K562 (cell line): ENCODE measurements around the gene TRIP11. TPM values are rescaled to one million over a fixed set of nuclear protein-coding genes. Genes with fewer than 3 reads are reported as not detected.

Source experiments
- ATAC-seq: fragments of 200-7000 bp; cut with Tn5 transposase; 3 replicates; pipeline ENCODE4 v1.9.1; 2020; ENCODE audit warnings: moderate library complexity
- BruUV-seq: library from RNA; stranded (reverse); fragments of 400-500 nt; replicated peaks from 2 replicates; lab custom pipeline; 2021; lab: Mats Ljungman, UMichigan
- CTCF ChIA-PET: fragments of 300-600 bp; formaldehyde crosslinking; extraction: SDS; loops from one replicate; lab custom pipeline; 2021; ENCODE audit warnings: low intra/inter-chr PET ratio; lab: Yijun Ruan, JAX
- POLR2A ChIA-PET: fragments of 300-600, 350-650 bp; sonication (Branson Sonifier 250); formaldehyde crosslinking; extraction: SDS; loops from one replicate; lab custom pipeline; 2021; ENCODE audit warnings: antibody characterized with exemption, inconsistent platforms; lab: Yijun Ruan, JAX
- DNase-seq, 4 experiments: peaks; one replicate each; pipeline versions ENCODE4 v3.0.0 to v3.0.0-alpha.2; 2011 to 2018; ENCODE audit warnings: low spot score in 3 of 4, mixed read lengths in 3 of 4; ENCODE audit errors: extremely low read depth in 1 of 4
- FAIRE-seq: peaks from 2 replicates; lab custom pipeline; 2011; peaks lifted over from hg19 to GRCh38; lab: Jason Lieb, UNC
- H2AFZ ChIP-seq: 2 replicates; pipeline ENCODE4 v1.6.0; 2011; ENCODE audit warnings: low read depth, low read length, control low read depth, inconsistent platforms
- H3K27ac ChIP-seq: fragments of 200-600 bp; 3 replicates; pipeline ENCODE4 v1.8.0; 2011; ENCODE audit warnings: low read depth, mild to moderate bottlenecking, control low read depth, inconsistent platforms, low read length, moderate library complexity, mixed read lengths; ENCODE audit errors: extremely low read depth
- H3K27me3 ChIP-seq, 2 experiments: fragments of 300-600 bp in 1 of 2; 2 replicates in 1 of 2; 3 replicates in 1 of 2; pipeline versions ENCODE4 v1.6.0 to v1.8.0; 2011; ENCODE audit warnings: inconsistent platforms in 2 of 2, low read length in 2 of 2, mild to moderate bottlenecking in 1 of 2, mixed read lengths in 1 of 2, moderate library complexity in 1 of 2; ENCODE audit not compliant: control insufficient read depth in 2 of 2, insufficient read depth in 2 of 2
- H3K36me3 ChIP-seq: fragments of 300-600 bp; 3 replicates; pipeline ENCODE4 v1.8.0; 2011; ENCODE audit warnings: mild to moderate bottlenecking, low read length, inconsistent platforms; ENCODE audit not compliant: control insufficient read depth, insufficient read depth
- H3K4me1 ChIP-seq, 2 experiments: fragments of 200-600 bp in 1 of 2; replicated peaks in 1 of 2; 2 replicates in 1 of 2; 3 replicates in 1 of 2; pipeline versions ENCODE4 v1.5.1 to v1.8.0; 2011; ENCODE audit warnings: inconsistent platforms in 2 of 2, low read length in 2 of 2, mild to moderate bottlenecking in 1 of 2, mixed read lengths in 1 of 2, moderate library complexity in 1 of 2; ENCODE audit not compliant: control insufficient read depth in 2 of 2, insufficient read depth in 2 of 2
- H3K4me2 ChIP-seq: 2 replicates; pipeline ENCODE4 v1.6.1; 2011; ENCODE audit warnings: low read length, control low read depth, inconsistent platforms, mixed read lengths; ENCODE audit not compliant: insufficient read depth
- H3K4me3 ChIP-seq: fragments of 200-600 bp; sonication (generic), shearing (Covaris generic); 2 replicates; pipeline ENCODE4 v1.5.1; 2016; ENCODE audit warnings: control low read depth, inconsistent platforms
- H3K79me2 ChIP-seq: fragments of 200-600 bp; 3 replicates; pipeline ENCODE4 v1.8.0; 2011; ENCODE audit warnings: low read length, inconsistent platforms; ENCODE audit not compliant: control insufficient read depth, insufficient read depth
- H3K9ac ChIP-seq, 2 experiments: 2 replicates each; pipeline versions ENCODE4 v1.6.0 to v1.6.1; 2011; ENCODE audit warnings: low read depth in 2 of 2, low read length in 2 of 2, control low read depth in 1 of 2, inconsistent platforms in 1 of 2, mild to moderate bottlenecking in 1 of 2, mixed read lengths in 1 of 2; ENCODE audit not compliant: insufficient read depth in 1 of 2
- H3K9me1 ChIP-seq: one replicate; pipeline ENCODE4 v1.6.0; 2011; ENCODE audit warnings: inconsistent platforms, mild to moderate bottlenecking, low read length, moderate library complexity; ENCODE audit not compliant: control insufficient read depth, insufficient read depth
- H3K9me3 ChIP-seq: replicated peaks from 2 replicates; pipeline ENCODE4 v1.5.1; 2011; ENCODE audit warnings: low read depth, low read length, inconsistent platforms; ENCODE audit not compliant: control insufficient read depth, insufficient read depth
- H4K20me1 ChIP-seq: replicated peaks from 2 replicates; pipeline ENCODE4 v1.6.1; 2011; ENCODE audit warnings: low read length, inconsistent platforms, mixed read lengths; ENCODE audit not compliant: control insufficient read depth, insufficient read depth
- BHLHE40 ChIP-seq: IDR thresholded peaks from 2 replicates; pipeline ENCODE4 v1.6.1; 2011; ENCODE audit warnings: low read length, improper control_type of control experiment
- FOXA1 ChIP-seq: fragments of 450-650 bp; IDR thresholded peaks from 2 replicates; pipeline ENCODE4 v1.6.1; 2016; ENCODE audit warnings: mild to moderate bottlenecking, borderline replicate concordance
- GTF3C2 ChIP-seq: IDR thresholded peaks from 3 replicates; pipeline ENCODE4 v1.6.1; 2011; ENCODE audit warnings: borderline replicate concordance, mild to moderate bottlenecking, moderate library complexity; ENCODE audit not compliant: insufficient read length; ENCODE audit errors: extremely low read depth
- NEUROD1 ChIP-seq: fragments of 150-350 bp; IDR thresholded peaks from 2 replicates; pipeline ENCODE4 v1.6.1; 2014; ENCODE audit warnings: borderline replicate concordance, low read length, low read depth; ENCODE audit not compliant: partially characterized antibody
- ZBTB1 ChIP-seq: sonication (generic); formaldehyde crosslinking; IDR thresholded peaks from 2 replicates; pipeline ENCODE4 v1.8.1; 2023; ENCODE audit warnings: missing genetic modification reagents, low read depth, mild to moderate bottlenecking, borderline replicate concordance
- WGBS: fragments of 100-300 bp; shearing (Covaris generic); methylation state at CpG from one replicate; pipeline ENCODE4 v1.1.6; 2016; ENCODE audit warnings: low coverage, mixed read lengths; ENCODE audit not compliant: insufficient coverage; ENCODE audit errors: missing lambda C conversion rate; 5-methylcytosine and 5-hydroxymethylcytosine counted together
- in situ Hi-C: fragments of 300-500 bp; cut with MboI; formaldehyde crosslinking; loops from 4 replicates; pipeline ENCODE4 v1.15.0; 2018; ENCODE audit warnings: inconsistent platforms, mixed read lengths
- intact Hi-C: fragments of 100-400 bp; cut with micrococcal nuclease; formaldehyde crosslinking; loops from 2 replicates; pipeline ENCODE4 v1.14.2; 2022
- polyA plus RNA-seq, 8 experiments: library from polyadenylated mRNA; depleted of rRNA in 4 of 8; stranded (reverse) in 5 of 8; unstranded in 3 of 8; fragments of >200 nt; fragmentation: Nextera tagmentation in 2 of 8; fragmentation: Illumina TruSeq in 1 of 8; extraction: Ambion mirVana in 2 of 8; extraction: Trizol in 1 of 8; gene quantifications; 2 replicates each; pipeline versions ENCODE4 v1.2.1 to v1.2.3, GENCODE V29; 2011 to 2014; ENCODE audit warnings: inconsistent platforms in 1 of 8, missing spikeins in 1 of 8
- total RNA-seq, 7 experiments: library from RNA; depleted of rRNA in 6 of 7; stranded (reverse); fragments of >200 nt in 6 of 7; fragmentation: Illumina TruSeq in 2 of 7; extraction: Trizol in 2 of 7; gene quantifications; 2 replicates each; pipeline versions ENCODE4 v1.2.1 to v1.2.3, GENCODE V29; 2011 to 2021; ENCODE audit warnings: low replicate concordance in 1 of 7

Gene TRIP11
- total and polyA plus RNA-seq, 9 of the 15 experiments (the other 6 are each of a cell fraction or from before 2014, with no cell fraction given) = 4.0 to 20.0 (median 10.9) TPM

- Histone ChIP-seq H3K27me3 (peaks cover 0 to 6% of the 10 kb centered on the region in 2 experiments; a peak in 1 of 5 replicates), H2AFZ (no peak overlapping the region), H3K4me3 (no peak overlapping the region), H3K36me3 (no peaks in the 10 kb centered on the region), H3K4me1 (no peaks in the 10 kb centered on the region), H3K9ac (no peak overlapping the region), H4K20me1 (no peaks in the 10 kb centered on the region), H3K79me2 (no peaks in the 10 kb centered on the region), H3K27ac (no peak overlapping the region), H3K4me2 (no peak overlapping the region), H3K9me3 (no peaks in the 10 kb centered on the region), H3K9me1 (no peaks in the 10 kb centered on the region)
- FAIRE-seq (no peak), DNase-seq (no peak), ATAC-seq (peak; percentile 41; the same call in 2 of the 3 replicates)
- no TSS peak for BruUV-seq
- in situ Hi-C loops (no loop called here), intact Hi-C loops (no loop called here)
- POLR2A ChIA-PET = no interaction called here
- TF ChIP-seq ZBTB1 = no peak
- WGBS = 23% methylated on average over 9 of the region's 14 CpGs
- CTCF ChIA-PET = no interaction called here
These were observed 78.3 kb downstream of the TRIP11 start for GRCh38 chr14:91961297-91962220.

- H3K79me2 ChIP-seq = no peaks in the 10 kb centered on the region
- H3K27me3 ChIP-seq = peaks cover 0 to 14% of the 10 kb centered on the region in 2 experiments; a peak in 3 of 5 replicates
- 14% methylated on average over 6 of the region's 9 CpGs for WGBS
- CTCF ChIA-PET = no interaction called here
- TF ChIP-seq GTF3C2 (no peak), FOXA1 (no peak), NEUROD1 (no peak), BHLHE40 (peak; percentile 30; the same call in 1 of the 2 replicates)
- TF ChIP-seq, all 486 proteins: peak for 1
- H3K9me3 ChIP-seq = no peaks in the 10 kb centered on the region
- DNase-seq (no peak), FAIRE-seq (no peak), ATAC-seq (peak; percentile 45; the same call in 2 of the 3 replicates)
- no peak overlapping the region for H3K4me3 ChIP-seq
- H3K27ac ChIP-seq = no peak overlapping the region
- POLR2A ChIA-PET = interaction anchor here (0.8 kb wide), 1 partner anchor 11 kb away, joined by 4 read pairs; no protein-coding TSS in a partner anchor
- H3K9ac ChIP-seq = no peak overlapping the region
- no peaks in the 10 kb centered on the region for H3K4me1 ChIP-seq
- no peak overlapping the region for H2AFZ ChIP-seq
- H4K20me1 ChIP-seq = no peaks in the 10 kb centered on the region
- in situ Hi-C loops (no loop called here), intact Hi-C loops (no loop called here)
- no peaks in the 10 kb centered on the region for H3K36me3 ChIP-seq
- no TSS peak for BruUV-seq
- H3K4me2 ChIP-seq = no peak overlapping the region
- no peaks in the 10 kb centered on the region for H3K9me1 ChIP-seq
These were observed 82.0 kb downstream of the TRIP11 start for GRCh38 chr14:91957876-91958313.
